ENCODE results near the gene MAP2K3.

GRCh38 chr17:21361020-21361809, 76.7 kb downstream of the MAP2K3 start:
- TF ChIP-seq POLR2A (IDR thresholded peaks at IDR 0.05; ENCODE audit: control extremely low read depth in 1 of 2, low read depth in 2 of 2, low read length in 2 of 2): no peak
- TF ChIP-seq PHF8 (conservative IDR thresholded peaks at IDR 0.05; ENCODE audit: low read depth, low read length): no peak
- TF ChIP-seq EZH2 (IDR thresholded peaks at IDR 0.05; ENCODE audit: low read depth, low read length, severe bottlenecking): no peak
- no peak for TF ChIP-seq EP300 (IDR thresholded peaks at IDR 0.05; ENCODE audit: borderline replicate concordance in 1 of 2, low read depth in 2 of 2, low read length in 2 of 2)
- TF ChIP-seq KDM5A (IDR thresholded peaks at IDR 0.05; ENCODE audit: low read length): no peak
- TF ChIP-seq CTCF (IDR thresholded peaks at IDR 0.05; ENCODE audit: control extremely low read depth in 1 of 3, insufficient read depth in 1 of 3, low read depth in 1 of 3, low read length in 3 of 3): no peak
- TF ChIP-seq RXRA (IDR thresholded peaks at IDR 0.05; ENCODE audit: insufficient read depth, low read depth, low read length): no peak
- no peak for TF ChIP-seq ZNF274 (IDR thresholded peaks at IDR 0.05; ENCODE audit: borderline replicate concordance, extremely low read depth, low read length)
- no peak for TF ChIP-seq SIN3A (conservative IDR thresholded peaks at IDR 0.05 in 1 of 2, IDR thresholded peaks at IDR 0.05 in 1 of 2; ENCODE audit: low read depth in 1 of 2, low read length in 2 of 2)
